IMR-90 (cell line): ENCODE measurements around the gene MCF2L2. TPM values are rescaled to one million over a fixed set of nuclear protein-coding genes. Genes with fewer than 3 reads are reported as not detected.

Experiments used
- ATAC-seq: fragments of 200-7000 bp; cut with Tn5 transposase; 2 replicates; pipeline ENCODE4 v1.9.1; 2020; ENCODE audit warnings: low read depth, mild to moderate bottlenecking, moderate library complexity
- BruUV-seq: library from RNA; stranded (reverse); fragments of 400-500 nt; replicated peaks from 2 replicates; lab custom pipeline; 2021; lab: Mats Ljungman, UMichigan
- CTCF ChIA-PET: fragments of 300-600 bp; formaldehyde crosslinking; extraction: SDS; loops from one replicate; lab custom pipeline; 2021; ENCODE audit warnings: antibody characterized with exemption; lab: Yijun Ruan, JAX
- POLR2A ChIA-PET: fragments of 300-600 bp; sonication (Branson Sonifier 250); formaldehyde crosslinking; loops from one replicate; lab custom pipeline; 2022; ENCODE audit warnings: antibody characterized with exemption; ENCODE audit not compliant: unreplicated experiment; lab: Charles Lee
- DNase-seq: peaks from one replicate; pipeline ENCODE4 v3.0.0; 2013
- H2AFZ ChIP-seq: replicated peaks from 2 replicates; pipeline ENCODE3; 2013; ENCODE audit warnings: low read length, mild to moderate bottlenecking; ENCODE audit not compliant: poor library complexity
- H2AK5ac ChIP-seq: 2 replicates; pipeline ENCODE4 v1.6.1; 2013; ENCODE audit warnings: low read depth, low read length, inconsistent platforms
- H2AK9ac ChIP-seq: replicated peaks from 2 replicates; pipeline ENCODE3; 2013; ENCODE audit warnings: mild to moderate bottlenecking, low read depth, low read length, moderate library complexity; ENCODE audit not compliant: poor library complexity
- H2BK120ac ChIP-seq: 2 replicates; pipeline ENCODE4 v1.6.1; 2013; ENCODE audit warnings: low read depth, low read length, inconsistent platforms
- H2BK15ac ChIP-seq: 3 replicates; pipeline ENCODE4 v1.6.1; 2013; ENCODE audit warnings: low read depth, low read length, inconsistent platforms
- H2BK20ac ChIP-seq: 2 replicates; pipeline ENCODE4 v1.6.1; 2013; ENCODE audit warnings: low read depth, mild to moderate bottlenecking, inconsistent platforms, low read length, moderate library complexity
- H2BK5ac ChIP-seq: 2 replicates; pipeline ENCODE4 v1.6.1; 2013; ENCODE audit warnings: mild to moderate bottlenecking, low read depth, low read length, inconsistent platforms; ENCODE audit not compliant: poor library complexity, severe bottlenecking
- H3K14ac ChIP-seq: replicated peaks from 2 replicates; pipeline ENCODE4 v1.6.1; 2013; ENCODE audit warnings: low read depth, low read length, inconsistent platforms
- H3K18ac ChIP-seq: 2 replicates; pipeline ENCODE4 v1.6.1; 2013; ENCODE audit warnings: low read depth, low read length, control low read depth
- H3K23ac ChIP-seq: 2 replicates; pipeline ENCODE4 v1.6.1; 2013; ENCODE audit warnings: low read depth, low read length, inconsistent platforms
- H3K27ac ChIP-seq: 2 replicates; pipeline ENCODE4 v1.5.1; 2013; ENCODE audit warnings: mild to moderate bottlenecking, control low read depth, low read length; ENCODE audit not compliant: insufficient read depth
- H3K27me3 ChIP-seq: 2 replicates; pipeline ENCODE4 v1.6.1; 2013; ENCODE audit warnings: low read length; ENCODE audit not compliant: control insufficient read depth, insufficient read depth
- H3K36me3 ChIP-seq: 2 replicates; pipeline ENCODE4 v1.6.1; 2013; ENCODE audit warnings: low read length, mixed read lengths; ENCODE audit not compliant: control insufficient read depth, insufficient read depth
- H3K4ac ChIP-seq: 2 replicates; pipeline ENCODE4 v1.6.1; 2013; ENCODE audit warnings: low read depth, low read length, inconsistent platforms
- H3K4me1 ChIP-seq: 2 replicates; pipeline ENCODE4 v1.6.1; 2013; ENCODE audit warnings: low read length, mixed read lengths; ENCODE audit not compliant: control insufficient read depth, insufficient read depth
- H3K4me2 ChIP-seq: 2 replicates; pipeline ENCODE4 v1.6.1; 2013; ENCODE audit warnings: low read depth, mild to moderate bottlenecking, control low read depth, low read length, moderate library complexity
- H3K4me3 ChIP-seq: 2 replicates; pipeline ENCODE4 v1.5.1; 2013; ENCODE audit warnings: low read depth, mild to moderate bottlenecking, control low read depth, low read length, moderate library complexity; ENCODE audit not compliant: insufficient read depth
- H3K56ac ChIP-seq: 2 replicates; pipeline ENCODE4 v1.6.1; 2013; ENCODE audit warnings: low read length, inconsistent platforms; ENCODE audit not compliant: insufficient read depth; ENCODE audit errors: extremely low read depth
- H3K79me1 ChIP-seq, 2 experiments: 2 replicates each; pipeline ENCODE4 v1.6.1; 2013; ENCODE audit warnings: low read length in 2 of 2, inconsistent platforms in 1 of 2, low read depth in 1 of 2
- H3K9ac ChIP-seq: 2 replicates; pipeline ENCODE4 v1.6.1; 2013; ENCODE audit warnings: low read depth, low read length, control low read depth
- H3K9me1 ChIP-seq: 2 replicates; pipeline ENCODE4 v1.6.1; 2013; ENCODE audit warnings: low read length, inconsistent platforms; ENCODE audit not compliant: insufficient read depth
- H3K9me3 ChIP-seq: 2 replicates; pipeline ENCODE4 v1.6.1; 2013; ENCODE audit warnings: low read length; ENCODE audit not compliant: control insufficient read depth, insufficient read depth
- H4K20me1 ChIP-seq: 2 replicates; pipeline ENCODE4 v1.6.1; 2013; ENCODE audit warnings: low read length, inconsistent platforms; ENCODE audit not compliant: insufficient read depth
- H4K5ac ChIP-seq: 2 replicates; pipeline ENCODE4 v1.6.1; 2013; ENCODE audit warnings: mild to moderate bottlenecking, low read depth, low read length, control low read depth
- H4K8ac ChIP-seq, 2 experiments: 2 replicates each; pipeline ENCODE4 v1.6.1; 2013; ENCODE audit warnings: low read depth in 2 of 2, low read length in 2 of 2, control low read depth in 1 of 2, inconsistent platforms in 1 of 2
- H4K91ac ChIP-seq: 2 replicates; pipeline ENCODE4 v1.6.1; 2013; ENCODE audit warnings: low read depth, low read length, inconsistent platforms; ENCODE audit not compliant: insufficient read depth
- CEBPB ChIP-seq: IDR thresholded peaks from 2 replicates; pipeline ENCODE4 v1.6.1; 2012; ENCODE audit warnings: low read depth, low read length, improper control_type of control experiment
- CHD1 ChIP-seq: IDR thresholded peaks from 2 replicates; pipeline ENCODE4 v1.6.1; 2012; ENCODE audit warnings: low read depth, low read length, improper control_type of control experiment
- MAFK ChIP-seq: IDR thresholded peaks from 2 replicates; pipeline ENCODE4 v1.6.1; 2012; ENCODE audit warnings: low read depth, low read length, improper control_type of control experiment
- NFE2L2 ChIP-seq: fragments of 150-350 bp; IDR thresholded peaks from 2 replicates; pipeline ENCODE4 v1.6.1; 2016; ENCODE audit warnings: low read depth, mild to moderate bottlenecking, low read length
- RAD21 ChIP-seq: IDR thresholded peaks from 2 replicates; pipeline ENCODE4 v1.6.1; 2012; ENCODE audit warnings: low read length, improper control_type of control experiment
- RCOR1 ChIP-seq: IDR thresholded peaks from 2 replicates; pipeline ENCODE4 v1.6.1; 2012; ENCODE audit warnings: mild to moderate bottlenecking, low read length, improper control_type of control experiment; ENCODE audit not compliant: insufficient replicate concordance
- WGBS, 2 experiments: methylation state at CpG; one replicate each; pipeline versions ENCODE4 v1.1.5 to v1.1.7; 2013; ENCODE audit warnings: missing lambda C conversion rate in 2 of 2; ENCODE audit not compliant: insufficient read length in 1 of 2; ENCODE audit errors: extremely low coverage in 2 of 2; 5-methylcytosine and 5-hydroxymethylcytosine counted together
- dilution Hi-C: fragments of 300-500 bp; cut with HindIII; formaldehyde crosslinking; loops from one replicate; pipeline ENCODE4 v1.14.3; 2018; ENCODE audit warnings: low sequenced_read_pairs; ENCODE audit not compliant: unreplicated experiment
- in situ Hi-C: fragments of 300-500 bp; cut with MboI; formaldehyde crosslinking; loops from 3 replicates; pipeline ENCODE4 v1.14.3; 2019; ENCODE audit warnings: low sequenced_read_pairs, inconsistent platforms, mixed read lengths
- intact Hi-C: fragments of 100-400 bp; cut with micrococcal nuclease; formaldehyde crosslinking; loops from 2 replicates; pipeline ENCODE4 v1.10.0; 2022
- polyA plus RNA-seq, 3 experiments: library from polyadenylated mRNA; depleted of rRNA; stranded (reverse); fragments of >200 nt; gene quantifications; 2 replicates each; pipeline ENCODE4 v1.2.3, GENCODE V29; 2012; ENCODE audit warnings: low replicate concordance in 1 of 3
- total RNA-seq: library from RNA; depleted of rRNA; stranded (reverse); fragments of >200 nt; gene quantifications from 2 replicates; pipeline ENCODE4 v1.2.3, GENCODE V29; 2012
- TF ChIP-seq, protein P1 (sequence below): conservative IDR thresholded peaks from 2 replicates; pipeline ENCODE4 v1.5.1; 2012; ENCODE audit warnings: mild to moderate bottlenecking, low read depth, low read length, improper control_type of control experiment

Gene MCF2L2
- total and polyA plus RNA-seq, 2 of the 4 experiments (the other 2 are of a cell fraction): under 0.01 TPM; not detected in 1

DNA sequence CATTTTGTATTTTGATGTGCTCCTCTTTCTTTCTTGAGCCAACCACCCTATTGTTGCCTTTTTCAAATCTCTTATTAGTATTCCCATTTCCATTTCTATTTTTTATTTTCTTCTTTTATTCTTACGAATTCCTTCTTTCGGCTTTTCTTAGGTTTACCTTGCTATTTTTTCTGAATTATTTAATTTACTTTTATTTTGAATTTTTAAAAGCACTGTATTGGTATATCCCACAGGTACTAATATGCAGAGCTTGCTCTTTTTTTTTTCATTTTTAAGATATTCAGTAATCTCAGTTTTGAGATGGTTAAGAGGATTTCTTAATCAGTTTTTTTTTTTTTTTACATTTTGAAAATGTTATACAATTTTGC, 18.4 kb upstream of the MCF2L2 start (continued):
- TF ChIP-seq NFE2L2 (no peak), RAD21 (no peak), RCOR1 (no peak), CEBPB (no peak)
- TF ChIP-seq, protein P1, sequence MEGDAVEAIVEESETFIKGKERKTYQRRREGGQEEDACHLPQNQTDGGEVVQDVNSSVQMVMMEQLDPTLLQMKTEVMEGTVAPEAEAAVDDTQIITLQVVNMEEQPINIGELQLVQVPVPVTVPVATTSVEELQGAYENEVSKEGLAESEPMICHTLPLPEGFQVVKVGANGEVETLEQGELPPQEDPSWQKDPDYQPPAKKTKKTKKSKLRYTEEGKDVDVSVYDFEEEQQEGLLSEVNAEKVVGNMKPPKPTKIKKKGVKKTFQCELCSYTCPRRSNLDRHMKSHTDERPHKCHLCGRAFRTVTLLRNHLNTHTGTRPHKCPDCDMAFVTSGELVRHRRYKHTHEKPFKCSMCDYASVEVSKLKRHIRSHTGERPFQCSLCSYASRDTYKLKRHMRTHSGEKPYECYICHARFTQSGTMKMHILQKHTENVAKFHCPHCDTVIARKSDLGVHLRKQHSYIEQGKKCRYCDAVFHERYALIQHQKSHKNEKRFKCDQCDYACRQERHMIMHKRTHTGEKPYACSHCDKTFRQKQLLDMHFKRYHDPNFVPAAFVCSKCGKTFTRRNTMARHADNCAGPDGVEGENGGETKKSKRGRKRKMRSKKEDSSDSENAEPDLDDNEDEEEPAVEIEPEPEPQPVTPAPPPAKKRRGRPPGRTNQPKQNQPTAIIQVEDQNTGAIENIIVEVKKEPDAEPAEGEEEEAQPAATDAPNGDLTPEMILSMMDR: no peak

DNA sequence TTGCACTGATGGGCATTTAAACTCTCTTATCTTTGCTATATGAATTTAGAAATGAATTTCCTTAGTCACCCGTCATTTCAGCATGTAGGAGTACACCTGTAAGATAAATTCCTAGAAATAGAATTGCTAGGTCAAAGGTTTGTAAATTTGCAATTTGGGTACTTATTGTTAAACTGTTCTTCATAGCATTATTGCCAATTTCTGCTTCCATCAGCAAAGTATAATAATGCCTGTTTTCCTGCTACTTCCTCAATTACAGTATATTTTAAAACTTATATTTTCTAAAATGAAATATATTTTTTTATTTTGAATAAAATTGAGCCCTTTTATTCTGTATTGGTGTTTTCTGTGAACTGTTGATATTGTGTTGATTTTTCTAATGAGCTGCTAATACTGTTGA, 16.3 kb upstream of the MCF2L2 start:
- Histone ChIP-seq H4K20me1 (no peaks in the 10 kb centered on the region), H2AFZ (no peak overlapping the region), H2AK9ac (no peak overlapping the region), H3K18ac (no peak overlapping the region), H4K91ac (no peak overlapping the region), H3K23ac (no peak overlapping the region), H3K4ac (no peak overlapping the region), H2BK5ac (no peak overlapping the region), H3K27ac (no peak overlapping the region), H3K4me3 (no peak overlapping the region), H2AK5ac (no peak overlapping the region), H3K56ac (no peak overlapping the region), H4K8ac (no peak overlapping the region), H3K4me1 (peaks cover 2% of the 10 kb centered on the region; the same call in 1 of the 2 replicates), H3K9me1 (no peaks in the 10 kb centered on the region), H3K14ac (no peak overlapping the region), H3K36me3 (no peaks in the 10 kb centered on the region), H2BK120ac (no peak overlapping the region), H4K5ac (no peak overlapping the region), H3K9ac (no peak overlapping the region), H2BK20ac (no peak overlapping the region), H3K79me1 (peaks cover 0 to 3% of the 10 kb centered on the region in 2 experiments; a peak in 1 of 4 replicates), H3K27me3 (peaks cover 2% of the 10 kb centered on the region; the same call in 1 of the 2 replicates), H3K4me2 (no peak overlapping the region), H3K9me3 (peaks cover 7% of the 10 kb centered on the region), H2BK15ac (no peak overlapping the region)
- intact Hi-C loops (no loop called here), in situ Hi-C loops (no loop called here), dilution Hi-C loops (no loop called here)
- ChIA-PET CTCF (no interaction called here), POLR2A (no interaction called here)
- DNase-seq (no peak), ATAC-seq (no peak)
- BruUV-seq: no TSS peak
- WGBS, 2 experiments: no CpG with 5 or more reads among the region's 1 CpG
- TF ChIP-seq MAFK (peak; percentile 55), RAD21 (no peak), CHD1 (no peak)
